Activated T-helper 17 cell treated with anti-CD3 and anti-CD28 coated beads, Interleukin-2, amount 50 U/mL, for 72 hours (primary cell): ENCODE results near the gene KRT39. TPM values are rescaled to one million over a fixed set of nuclear protein-coding genes. Genes with fewer than 3 reads are reported as not detected.

Experiments used
- ATAC-seq: fragments of 150-1000 bp; cut with Tn5 transposase; replicated peaks from 2 replicates; pipeline ENCODE4 v1.10.0; 2021; ENCODE audit warnings: mild to moderate bottlenecking, moderate library complexity
- H3K27ac Mint-ChIP-seq: one replicate; pipeline ENCODE4 v1.8.0; 2022; ENCODE audit warnings: mixed read lengths
- H3K27me3 Mint-ChIP-seq: one replicate; pipeline ENCODE4 v1.8.0; 2022; ENCODE audit warnings: mixed read lengths
- H3K36me3 Mint-ChIP-seq: one replicate; pipeline ENCODE4 v1.8.0; 2022; ENCODE audit warnings: low read depth, mild to moderate bottlenecking, mixed read lengths
- H3K4me1 Mint-ChIP-seq: one replicate; pipeline ENCODE4 v1.8.0; 2022; ENCODE audit warnings: mixed read lengths
- H3K4me3 Mint-ChIP-seq: one replicate; pipeline ENCODE4 v1.8.0; 2022; ENCODE audit warnings: mild to moderate bottlenecking, mixed read lengths
- H3K9me3 Mint-ChIP-seq: one replicate; pipeline ENCODE4 v1.8.0; 2022; ENCODE audit warnings: mixed read lengths
- total RNA-seq, 2 donors: library from RNA; stranded (reverse); gene quantifications; one replicate each; pipeline ENCODE4 v1.2.3, GENCODE V29; 2022

The KRT39 gene
- total RNA-seq, 2 donors from 2014 or later, result not detected

- Mint-ChIP-seq H3K27ac (no peak overlapping the region), H3K36me3 (no peaks in the 10 kb centered on the region), H3K9me3 (no peaks in the 10 kb centered on the region), H3K4me1 (peaks cover 6% of the 10 kb centered on the region), H3K4me3 (no peak overlapping the region), H3K27me3 (peaks cover 8% of the 10 kb centered on the region)
- no peak for ATAC-seq
Measured at GRCh38 chr17:40962059-40962561, 4.6 kb downstream of the KRT39 start.

GRCh38 chr17:40961591-40961990 is 5.2 kb downstream of the KRT39 start:
- no peaks in the 10 kb centered on the region for H3K9me3 Mint-ChIP-seq
- H3K27ac Mint-ChIP-seq, result no peak overlapping the region
- peaks cover 6% of the 10 kb centered on the region for H3K4me1 Mint-ChIP-seq
- no peak overlapping the region for H3K4me3 Mint-ChIP-seq
- no peaks in the 10 kb centered on the region for H3K36me3 Mint-ChIP-seq
- peaks cover 10% of the 10 kb centered on the region for H3K27me3 Mint-ChIP-seq
- no peak for ATAC-seq

- H3K9me3 Mint-ChIP-seq, result no peaks in the 10 kb centered on the region
- no peak overlapping the region for H3K27ac Mint-ChIP-seq
- H3K27me3 Mint-ChIP-seq, result peaks cover 16% of the 10 kb centered on the region
- no peaks in the 10 kb centered on the region for H3K36me3 Mint-ChIP-seq
- H3K4me1 Mint-ChIP-seq, result peaks cover 6% of the 10 kb centered on the region
- H3K4me3 Mint-ChIP-seq, result no peak overlapping the region
- ATAC-seq, result no peak
Measured at GRCh38 chr17:40960144-40960543, 6.6 kb downstream of the KRT39 start.

- Mint-ChIP-seq H3K9me3 (no peaks in the 10 kb centered on the region), H3K4me3 (no peak overlapping the region), H3K4me1 (no peaks in the 10 kb centered on the region), H3K27ac (no peak overlapping the region), H3K27me3 (peaks cover 27% of the 10 kb centered on the region), H3K36me3 (no peaks in the 10 kb centered on the region)
- ATAC-seq, result no peak
Measured at GRCh38 chr17:40958086-40958953, 8.4 kb downstream of the KRT39 start.

GRCh38 chr17:40956401-40957254 is 10.1 kb downstream of the KRT39 start:
- H3K27me3 Mint-ChIP-seq, result peaks cover 28% of the 10 kb centered on the region
- no peaks in the 10 kb centered on the region for H3K4me1 Mint-ChIP-seq
- no peak overlapping the region for H3K4me3 Mint-ChIP-seq
- H3K36me3 Mint-ChIP-seq, result no peaks in the 10 kb centered on the region
- H3K27ac Mint-ChIP-seq, result no peak overlapping the region
- H3K9me3 Mint-ChIP-seq, result no peaks in the 10 kb centered on the region
- no peak for ATAC-seq

GRCh38 chr17:40953881-40954280 is 12.9 kb downstream of the KRT39 start:
- H3K27ac Mint-ChIP-seq, result no peak overlapping the region
- peaks cover 34% of the 10 kb centered on the region for H3K27me3 Mint-ChIP-seq
- no peaks in the 10 kb centered on the region for H3K36me3 Mint-ChIP-seq
- no peak overlapping the region for H3K4me3 Mint-ChIP-seq
- H3K4me1 Mint-ChIP-seq, result no peaks in the 10 kb centered on the region
- peak; percentile 57 for ATAC-seq
- H3K9me3 Mint-ChIP-seq, result no peaks in the 10 kb centered on the region

GRCh38 chr17:40952661-40953060 is 14.1 kb downstream of the KRT39 start:
- no peak for ATAC-seq
- Mint-ChIP-seq H3K4me3 (no peak overlapping the region), H3K27me3 (peaks cover 43% of the 10 kb centered on the region), H3K36me3 (no peaks in the 10 kb centered on the region), H3K9me3 (no peaks in the 10 kb centered on the region), H3K4me1 (no peaks in the 10 kb centered on the region), H3K27ac (no peak overlapping the region)

- H3K27me3 Mint-ChIP-seq, result peaks cover 43% of the 10 kb centered on the region
- no peaks in the 10 kb centered on the region for H3K9me3 Mint-ChIP-seq
- no peak overlapping the region for H3K4me3 Mint-ChIP-seq
- H3K4me1 Mint-ChIP-seq, result no peaks in the 10 kb centered on the region
- no peaks in the 10 kb centered on the region for H3K36me3 Mint-ChIP-seq
- no peak overlapping the region for H3K27ac Mint-ChIP-seq
- ATAC-seq, result no peak
Measured at GRCh38 chr17:40952154-40952553, 14.6 kb downstream of the KRT39 start.

GRCh38 chr17:40951011-40951622 is 15.6 kb downstream of the KRT39 start:
- Mint-ChIP-seq H3K9me3 (no peaks in the 10 kb centered on the region), H3K36me3 (no peaks in the 10 kb centered on the region), H3K27me3 (peaks cover 46% of the 10 kb centered on the region), H3K27ac (no peak overlapping the region), H3K4me3 (no peak overlapping the region), H3K4me1 (no peaks in the 10 kb centered on the region)
- no peak for ATAC-seq

- no peaks in the 10 kb centered on the region for H3K36me3 Mint-ChIP-seq
Measured at GRCh38 chr17:40950176-40950575, 16.6 kb downstream of the KRT39 start.

GRCh38 chr17:40949418-40949817 is 17.3 kb downstream of the KRT39 start:
- H3K27me3 Mint-ChIP-seq, result peaks cover 41% of the 10 kb centered on the region
- ATAC-seq, result no peak
- H3K36me3 Mint-ChIP-seq, result no peaks in the 10 kb centered on the region
- H3K9me3 Mint-ChIP-seq, result no peaks in the 10 kb centered on the region
- H3K27ac Mint-ChIP-seq, result no peak overlapping the region
- H3K4me3 Mint-ChIP-seq, result no peak overlapping the region
- no peaks in the 10 kb centered on the region for H3K4me1 Mint-ChIP-seq

More at GRCh38 chr17:40950176-40950575, 16.6 kb downstream of the KRT39 start:
- Mint-ChIP-seq H3K9me3 (no peaks in the 10 kb centered on the region), H3K4me1 (no peaks in the 10 kb centered on the region), H3K4me3 (no peak overlapping the region), H3K27me3 (peaks cover 47% of the 10 kb centered on the region), H3K27ac (no peak overlapping the region)
- ATAC-seq, result no peak

GRCh38 chr17:40947929-40948328 is 18.8 kb downstream of the KRT39 start:
- Mint-ChIP-seq H3K9me3 (no peaks in the 10 kb centered on the region), H3K27me3 (peaks cover 44% of the 10 kb centered on the region), H3K27ac (no peak overlapping the region), H3K4me1 (no peaks in the 10 kb centered on the region), H3K36me3 (no peaks in the 10 kb centered on the region), H3K4me3 (no peak overlapping the region)
- no peak for ATAC-seq

- no peaks in the 10 kb centered on the region for H3K36me3 Mint-ChIP-seq
- H3K27ac Mint-ChIP-seq, result no peak overlapping the region
- peaks cover 44% of the 10 kb centered on the region for H3K27me3 Mint-ChIP-seq
- ATAC-seq, result no peak
- H3K4me3 Mint-ChIP-seq, result no peak overlapping the region
- H3K4me1 Mint-ChIP-seq, result peaks cover 3% of the 10 kb centered on the region
- no peaks in the 10 kb centered on the region for H3K9me3 Mint-ChIP-seq
Measured at GRCh38 chr17:40945414-40945813, 21.3 kb downstream of the KRT39 start.

- Mint-ChIP-seq H3K36me3 (no peaks in the 10 kb centered on the region), H3K4me3 (no peak overlapping the region), H3K9me3 (no peaks in the 10 kb centered on the region), H3K27me3 (peaks cover 41% of the 10 kb centered on the region), H3K4me1 (peaks cover 3% of the 10 kb centered on the region), H3K27ac (no peak overlapping the region)
- ATAC-seq, result no peak
Measured at GRCh38 chr17:40944531-40944930, 22.2 kb downstream of the KRT39 start.
